Kidney (tissue), 14 donors: ENCODE measurements around the gene ZNRF3. TPM values are rescaled to one million over a fixed set of nuclear protein-coding genes. Genes with fewer than 3 reads are reported as not detected.
A peak's percentile ranks its signal among the peaks of the same experiment; 100 is the strongest.
"Not testable (repeated sequence)": the region's sequence is repeated elsewhere in the genome, so short reads cannot be mapped to it uniquely, and the experiment has no call there.

Experiments
- DNase-seq, 5 donors: peaks; one replicate each; pipeline ENCODE4 v3.0.0-alpha.2; 2013 to 2020
- FAIRE-seq: peaks from 2 replicates; lab custom pipeline; 2012; peaks lifted over from hg19 to GRCh38; lab: Jason Lieb, UNC
- H3K27ac ChIP-seq, 2 donors: one replicate each; pipeline ENCODE4 v1.7.0; 2013; ENCODE audit warnings: low read depth in 2 of 2, low read length in 2 of 2, inconsistent platforms in 1 of 2
- H3K27me3 ChIP-seq: one replicate; pipeline ENCODE4 v1.7.1; 2013; ENCODE audit warnings: low read length, inconsistent platforms; ENCODE audit not compliant: control insufficient read depth, insufficient read depth
- H3K36me3 ChIP-seq, 3 donors: one replicate each; pipeline versions ENCODE4 v1.7.0 to v1.7.1; 2013; ENCODE audit warnings: low read length in 3 of 3, control low read depth in 1 of 3, inconsistent platforms in 1 of 3; ENCODE audit not compliant: insufficient read depth in 3 of 3, control insufficient read depth in 2 of 3
- H3K4me1 ChIP-seq, 3 donors: one replicate each; pipeline versions ENCODE4 v1.7.0 to v1.7.1; 2013; ENCODE audit warnings: low read length in 3 of 3, inconsistent platforms in 1 of 3, low read depth in 1 of 3; ENCODE audit not compliant: control insufficient read depth in 2 of 3, insufficient read depth in 2 of 3
- H3K4me3 ChIP-seq, 3 donors: one replicate each; pipeline versions ENCODE4 v1.7.0 to v1.8.1; 2013; ENCODE audit warnings: low read length in 3 of 3, control low read depth in 1 of 3, inconsistent platforms in 1 of 3
- H3K9ac ChIP-seq, 3 donors: one replicate each; pipeline versions ENCODE4 v1.7.0 to v1.7.1; 2013; ENCODE audit warnings: low read length in 3 of 3, control low read depth in 1 of 3, inconsistent platforms in 1 of 3
- H3K9me3 ChIP-seq, 3 donors: one replicate each; pipeline versions ENCODE4 v1.7.0 to v1.7.1; 2013; ENCODE audit warnings: low read length in 3 of 3, control low read depth in 1 of 3, inconsistent platforms in 1 of 3; ENCODE audit not compliant: control insufficient read depth in 2 of 3, insufficient read depth in 1 of 3
- CTCF ChIP-seq: IDR thresholded peaks from 3 replicates; pipeline ENCODE4 v1.5.1; 2012; ENCODE audit warnings: mild to moderate bottlenecking, moderate library complexity, borderline replicate concordance; ENCODE audit not compliant: insufficient read depth; ENCODE audit errors: extremely low read depth
- intact Hi-C: fragments of 100-400 bp; cut with DNase I; formaldehyde crosslinking; loops from one replicate; pipeline ENCODE4 v1.11.1; 2022
- polyA plus RNA-seq: library from polyadenylated mRNA; stranded (reverse); fragments of 350-450 nt; fragmentation: Illumina TruSeq; extraction: RNeasy Lipid Tissue Mini Kit (QIAGEN cat#74804); gene quantifications from one replicate; pipeline ENCODE4 v1.2.3, GENCODE V29; 2014; ENCODE audit warnings: low read depth, low replicate concordance; ENCODE audit not compliant: insufficient read depth
- total RNA-seq: library from RNA; stranded (reverse); fragmentation: NEBNext Ultra II Directional; extraction: Animal tissue kit (Norgen Biotek cat#: 25700); gene quantifications from one replicate; pipeline ENCODE4 v1.2.1, GENCODE V29; 2021
- donor health status: control.
- donor health status: control.
- donor health status: control.
- donor health status: control.
- donor health status: control.
- donor health status: DM: yes; HTN: yes; CAD: no.
- donor health status: Normal renal cell carcinoma (clear cell type).

The ZNRF3 gene
- total and polyA plus RNA-seq, 2 donors from 2014 or later = 6.8 to 24.4 TPM

- H3K27ac ChIP-seq = peak overlapping the region; percentile 75 to 88
- TF ChIP-seq CTCF = no peak
- FAIRE-seq = no peak
- no peak overlapping the region for H3K4me3 ChIP-seq
- H3K9ac ChIP-seq = peak overlapping the region in 1 of 3 donors; percentile 26
- no peaks in the 10 kb centered on the region for H3K9me3 ChIP-seq
- H3K4me1 ChIP-seq = peaks cover 23 to 52% (median 45%) of the 10 kb centered on the region in 3 donors
- no peaks in the 10 kb centered on the region for H3K27me3 ChIP-seq
- DNase-seq = no peak
- H3K36me3 ChIP-seq = no peaks in the 10 kb centered on the region
- intact Hi-C loops = no loop called here
Observed at GRCh38 chr22:28905256-28905832, 22.0 kb downstream of the ZNRF3 start.

GRCh38 chr22:28906312-28906711 is 22.9 kb downstream of the ZNRF3 start:
- no peak overlapping the region for H3K4me3 ChIP-seq
- FAIRE-seq (no peak), DNase-seq (no peak)
- H3K9me3 ChIP-seq = no peaks in the 10 kb centered on the region
- H3K4me1 ChIP-seq = peaks cover 23 to 62% (median 55%) of the 10 kb centered on the region in 3 donors
- intact Hi-C loops = no loop called here
- H3K27ac ChIP-seq = no peak overlapping the region
- no peak overlapping the region for H3K9ac ChIP-seq
- no peak for TF ChIP-seq CTCF
- no peaks in the 10 kb centered on the region for H3K27me3 ChIP-seq
- no peaks in the 10 kb centered on the region for H3K36me3 ChIP-seq

- Histone ChIP-seq H3K27ac (no peak overlapping the region), H3K9ac (no peak overlapping the region), H3K4me1 (peaks cover 25 to 69% (median 60%) of the 10 kb centered on the region in 3 donors), H3K9me3 (no peaks in the 10 kb centered on the region), H3K4me3 (no peak overlapping the region), H3K27me3 (no peaks in the 10 kb centered on the region), H3K36me3 (no peaks in the 10 kb centered on the region)
- no peak for TF ChIP-seq CTCF
- peak in 1 of 5 donors; percentile 16 for DNase-seq
- intact Hi-C loops = no loop called here
- FAIRE-seq = no peak
Observed at GRCh38 chr22:28907311-28908008, 24.1 kb downstream of the ZNRF3 start.

- Histone ChIP-seq H3K4me1 (peaks cover 20 to 63% (median 51%) of the 10 kb centered on the region in 3 donors), H3K27ac (peak overlapping the region in 1 of 2 donors; percentile 14)
- FAIRE-seq, H3K36me3 ChIP-seq, intact Hi-C loops, H3K4me3 ChIP-seq, H3K27me3 ChIP-seq, H3K9me3 ChIP-seq, H3K9ac ChIP-seq: not testable (repeated sequence)
- peak in 1 of 5 donors; percentile 27 for DNase-seq
Observed at GRCh38 chr22:28908810-28909209, 25.4 kb downstream of the ZNRF3 start.
